PC-9 (cell line): ENCODE data around the gene FBXO34. TPM values are rescaled to one million over a fixed set of nuclear protein-coding genes. Genes with fewer than 3 reads are reported as not detected.

Experiments
- BruUV-seq: library from RNA; stranded (reverse); fragments of 400-500 nt; replicated peaks from 2 replicates; lab custom pipeline; 2021; lab: Mats Ljungman, UMichigan
- CTCF ChIA-PET: fragments of 300-600 bp; sonication (Branson Sonifier 250); formaldehyde crosslinking; loops from one replicate; lab custom pipeline; 2022; ENCODE audit warnings: antibody characterized with exemption; lab: Charles Lee
- POLR2A ChIA-PET: fragments of 300-600 bp; sonication (Branson Sonifier 250); formaldehyde crosslinking; loops from one replicate; lab custom pipeline; 2022; ENCODE audit warnings: antibody characterized with exemption; ENCODE audit not compliant: unreplicated experiment; lab: Charles Lee
- DNase-seq, 2 experiments: peaks; one replicate each; pipeline versions ENCODE4 v3.0.0 to v3.0.0-alpha.2; 2015 to 2022; ENCODE audit warnings: mixed read lengths in 1 of 2
- H2AFZ ChIP-seq: fragments of 200-600 bp; sonication (generic); 2 replicates; pipeline ENCODE4 v1.8.1; 2017; ENCODE audit warnings: antibody characterized with exemption
- H3F3A ChIP-seq: fragments of 200-600 bp; sonication (generic); 2 replicates; pipeline ENCODE4 v1.8.1; 2017; ENCODE audit warnings: antibody characterized with exemption, mild to moderate bottlenecking, low read depth; ENCODE audit not compliant: insufficient read depth
- H3K27ac ChIP-seq: fragments of 200-600 bp; sonication (generic); 2 replicates; pipeline ENCODE4 v1.6.1; 2016; ENCODE audit warnings: mixed run types
- H3K27me3 ChIP-seq: fragments of 200-600 bp; sonication (generic); 2 replicates; pipeline ENCODE4 v1.6.1; 2016; ENCODE audit warnings: low read depth, mixed run types; ENCODE audit not compliant: insufficient read depth
- H3K36me3 ChIP-seq: fragments of 200-600 bp; sonication (generic); 2 replicates; pipeline ENCODE4 v1.6.1; 2016; ENCODE audit warnings: low read depth, mixed run types
- H3K4me1 ChIP-seq: fragments of 200-600 bp; sonication (generic); replicated peaks from 2 replicates; pipeline ENCODE4 v1.6.1; 2016; ENCODE audit warnings: mixed run types; ENCODE audit not compliant: insufficient read depth
- H3K4me2 ChIP-seq: fragments of 200-600 bp; sonication (generic); 2 replicates; pipeline ENCODE4 v1.6.1; 2017; ENCODE audit warnings: mixed run types
- H3K4me3 ChIP-seq: fragments of 200-600 bp; sonication (generic); 2 replicates; pipeline ENCODE4 v1.6.1; 2016; ENCODE audit warnings: mixed run types
- H3K79me2 ChIP-seq: fragments of 200-600 bp; sonication (generic); 2 replicates; pipeline ENCODE4 v1.6.1; 2017; ENCODE audit warnings: low read depth, mixed run types
- H3K9me2 ChIP-seq: fragments of 200-600 bp; sonication (generic); 2 replicates; pipeline ENCODE4 v1.8.1; 2017; ENCODE audit warnings: mild to moderate bottlenecking; ENCODE audit not compliant: insufficient read depth
- H3K9me3 ChIP-seq: fragments of 200-600 bp; sonication (generic); 2 replicates; pipeline ENCODE4 v1.8.1; 2016; ENCODE audit warnings: low read depth; ENCODE audit not compliant: insufficient read depth
- H4K20me1 ChIP-seq: fragments of 200-600 bp; sonication (generic); 2 replicates; pipeline ENCODE4 v1.8.1; 2017; ENCODE audit not compliant: insufficient read depth
- CTCF ChIP-seq: fragments of 200-600 bp; sonication (generic); conservative IDR thresholded peaks from 2 replicates; pipeline ENCODE4 v1.6.1; 2017; ENCODE audit warnings: mixed run types, antibody characterized with exemption, mild to moderate bottlenecking, moderate library complexity
- EZH2 ChIP-seq: fragments of 200-600 bp; sonication (generic); IDR thresholded peaks from 2 replicates; pipeline ENCODE4 v1.8.0; 2017; ENCODE audit warnings: antibody characterized with exemption, low read depth
- intact Hi-C: fragments of 100-400 bp; cut with micrococcal nuclease; formaldehyde crosslinking; loops from one replicate; pipeline ENCODE4 v1.10.0; 2022; ENCODE audit not compliant: unreplicated experiment
- total RNA-seq: library from RNA; stranded (reverse); gene quantifications from 2 replicates; pipeline ENCODE4 v1.2.3, GENCODE V29; 2021

FBXO34 gene
- total RNA-seq, 1 experiment from 2014 or later: 32.8 TPM

DNA sequence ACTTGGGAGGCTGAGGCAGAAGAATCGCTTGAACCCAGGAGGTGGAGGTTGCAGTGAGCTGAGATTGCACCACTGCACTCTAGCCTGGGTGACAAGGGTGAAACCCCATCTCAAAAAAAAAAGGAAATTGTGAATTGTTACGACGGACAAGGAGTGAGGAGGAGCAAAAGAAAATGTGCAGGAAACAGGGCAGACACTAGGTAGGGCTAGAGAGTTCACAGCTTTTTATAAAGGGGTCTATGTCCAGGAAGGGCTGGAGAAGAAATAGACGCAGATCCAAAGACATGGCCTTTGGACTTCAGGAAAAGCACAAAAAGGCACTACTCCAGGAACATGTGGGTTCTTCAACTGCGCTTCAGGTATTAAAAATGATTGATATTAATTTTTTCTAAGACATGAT is 106.0 kb downstream of the FBXO34 start:
- Histone ChIP-seq H3K4me2 (no peak overlapping the region), H3K79me2 (no peaks in the 10 kb centered on the region), H4K20me1 (no peaks in the 10 kb centered on the region), H3F3A (no peaks in the 10 kb centered on the region; the same call in 1 of the 2 replicates), H2AFZ (no peak overlapping the region), H3K27ac (no peak overlapping the region), H3K9me3 (no peaks in the 10 kb centered on the region), H3K36me3 (peaks cover 10% of the 10 kb centered on the region; the same call in 1 of the 2 replicates), H3K9me2 (no peaks in the 10 kb centered on the region), H3K4me3 (no peak overlapping the region), H3K27me3 (no peaks in the 10 kb centered on the region), H3K4me1 (peaks cover 14% of the 10 kb centered on the region; the same call in 1 of the 2 replicates)
- no peak for DNase-seq
- ChIA-PET POLR2A (no interaction called here), CTCF (no interaction called here)
- no TSS peak for BruUV-seq
- intact Hi-C loops: no loop called here
- TF ChIP-seq CTCF (no peak), EZH2 (no peak)

- DNase-seq: no peak
- H3K79me2 ChIP-seq: no peaks in the 10 kb centered on the region
- H3K36me3 ChIP-seq: peaks cover 10% of the 10 kb centered on the region; the same call in 1 of the 2 replicates
- peaks cover 11% of the 10 kb centered on the region; the same call in 1 of the 2 replicates for H3F3A ChIP-seq
- TF ChIP-seq CTCF (no peak), EZH2 (no peak)
- H3K9me3 ChIP-seq: no peaks in the 10 kb centered on the region
- H3K27me3 ChIP-seq: no peaks in the 10 kb centered on the region
- BruUV-seq: no TSS peak
- ChIA-PET CTCF (no interaction called here), POLR2A (interaction anchor here (0.7 kb wide), 1 partner anchor 53 kb away, joined by 4 read pairs; no protein-coding TSS in a partner anchor)
- H3K27ac ChIP-seq: no peak overlapping the region; the same call in 1 of the 2 replicates
- H3K4me1 ChIP-seq: 0 out of 2 replicates have a peak, but pooled peaks cover 9% of the 10 kb centered on the region
- H4K20me1 ChIP-seq: 0 out of 2 replicates have a peak, but pooled peaks cover 4% of the 10 kb centered on the region
- intact Hi-C loops: no loop called here
- no peak overlapping the region for H2AFZ ChIP-seq
- no peaks in the 10 kb centered on the region for H3K9me2 ChIP-seq
- H3K4me2 ChIP-seq: no peak overlapping the region
- no peak overlapping the region for H3K4me3 ChIP-seq
Measured at GRCh38 chr14:55381040-55381439, 109.8 kb downstream of the FBXO34 start.

- intact Hi-C loops: no loop called here
- no peak for DNase-seq
- Histone ChIP-seq H3K9me2 (no peaks in the 10 kb centered on the region), H3K79me2 (no peaks in the 10 kb centered on the region), H3K27me3 (no peaks in the 10 kb centered on the region), H3K27ac (no peak overlapping the region; the same call in 1 of the 2 replicates), H2AFZ (no peak overlapping the region), H3K36me3 (peaks cover 8% of the 10 kb centered on the region; the same call in 1 of the 2 replicates), H3K9me3 (no peaks in the 10 kb centered on the region), H3K4me3 (no peak overlapping the region), H3K4me1 (0 out of 2 replicates have a peak, but pooled peaks cover 13% of the 10 kb centered on the region), H3F3A (peaks cover 11% of the 10 kb centered on the region; the same call in 1 of the 2 replicates), H3K4me2 (no peak overlapping the region), H4K20me1 (0 out of 2 replicates have a peak, but pooled peaks cover 4% of the 10 kb centered on the region)
- POLR2A ChIA-PET: interaction anchor here (0.7 kb wide), 1 partner anchor 53 kb away, joined by 4 read pairs; no protein-coding TSS in a partner anchor
- CTCF ChIA-PET: no interaction called here
- no peak for TF ChIP-seq CTCF
- no peak for TF ChIP-seq EZH2
- BruUV-seq: no TSS peak
Measured at GRCh38 chr14:55381561-55381960, 110.3 kb downstream of the FBXO34 start.
